ENCODE data around the gene WNT6.

- TF ChIP-seq EZH2phosphoT487 (IDR thresholded peaks at IDR 0.05; ENCODE audit: borderline replicate concordance) (no peak), CTCF (conservative IDR thresholded peaks at IDR 0.05; ENCODE audit: low read length) (no peak)
These were observed 27.5 kb upstream of the WNT6 start for GRCh38 chr2:218832081-218832480.

Measured in Loucy (cell line).